HuH-7 (cell line): ENCODE data around the gene TTI1.

Source experiments
- DNase-seq: peaks from one replicate; pipeline ENCODE4 v3.0.0; 2011; ENCODE audit warnings: low spot score

Gene TTI1

GRCh38 chr20:38054647-38055046 lies 21.4 kb upstream of the TTI1 start:
- DNase-seq, result no peak

- DNase-seq, result no peak
Observed at GRCh38 chr20:38052870-38053269, 19.6 kb upstream of the TTI1 start.

GRCh38 chr20:38050686-38051085 lies 17.4 kb upstream of the TTI1 start:
- DNase-seq, result no peak

GRCh38 chr20:38049800-38050199 lies 16.5 kb upstream of the TTI1 start:
- DNase-seq, result no peak

GRCh38 chr20:38046572-38046971 lies 13.3 kb upstream of the TTI1 start:
- DNase-seq, result no peak

- DNase-seq, result no peak
Observed at GRCh38 chr20:38044685-38045084, 11.4 kb upstream of the TTI1 start.

- no peak for DNase-seq
Observed at GRCh38 chr20:38043512-38044300, 10.4 kb upstream of the TTI1 start.

GRCh38 chr20:38040276-38040675 lies 7.0 kb upstream of the TTI1 start:
- no peak for DNase-seq

GRCh38 chr20:38036366-38036765 lies 3.1 kb upstream of the TTI1 start:
- no peak for DNase-seq

- no peak for DNase-seq
Observed at GRCh38 chr20:38034961-38035360, 1.7 kb upstream of the TTI1 start.

GRCh38 chr20:38034108-38034649 lies 923 bp upstream of the TTI1 start:
- no peak for DNase-seq

GRCh38 chr20:38032585-38033329 lies 499 bp downstream of the TTI1 start:
- no peak for DNase-seq

- no peak for DNase-seq
Observed at GRCh38 chr20:38031957-38032356, 1.3 kb downstream of the TTI1 start.

GRCh38 chr20:38029453-38029852 lies 3.8 kb downstream of the TTI1 start:
- DNase-seq, result no peak

- no peak for DNase-seq
Observed at GRCh38 chr20:38024496-38024895, 8.8 kb downstream of the TTI1 start.

- no peak for DNase-seq
Observed at GRCh38 chr20:38023181-38024001, 9.9 kb downstream of the TTI1 start.

GRCh38 chr20:38021087-38021772 lies 12.0 kb downstream of the TTI1 start:
- no peak for DNase-seq

- DNase-seq, result no peak
Observed at GRCh38 chr20:38018385-38018784, 14.9 kb downstream of the TTI1 start.

GRCh38 chr20:38017959-38018358 lies 15.3 kb downstream of the TTI1 start:
- DNase-seq, result no peak

GRCh38 chr20:38013887-38014286 lies 19.4 kb downstream of the TTI1 start:
- no peak for DNase-seq

- no peak for DNase-seq
Observed at GRCh38 chr20:38012332-38012731, 20.9 kb downstream of the TTI1 start.

GRCh38 chr20:38011696-38012095 lies 21.6 kb downstream of the TTI1 start:
- no peak for DNase-seq
